RWPE1 (cell line): ENCODE data around the gene MRM1.

ENCODE experiments used
- CTCF ChIA-PET: fragments of 350-600 bp; sonication (Branson Sonifier 250); formaldehyde crosslinking; extraction: SDS; loops from one replicate; lab custom pipeline; 2021; lab: Yijun Ruan, JAX
- POLR2A ChIA-PET: fragments of 400-600 bp; formaldehyde crosslinking; extraction: SDS; loops from one replicate; lab custom pipeline; 2020; ENCODE audit warnings: antibody characterized with exemption; ENCODE audit not compliant: low non-redundant PET; lab: Yijun Ruan, JAX
- DNase-seq: peaks from one replicate; pipeline ENCODE4 v3.0.0; 2012; ENCODE audit warnings: low spot score
- H3K27ac ChIP-seq: fragments of 450-650 bp; 2 replicates; pipeline ENCODE4 v1.5.1; 2017
- CTCF ChIP-seq: fragments of 450-650 bp; conservative IDR thresholded peaks from 2 replicates; pipeline ENCODE4 v1.5.1; 2017; ENCODE audit warnings: low read depth, mild to moderate bottlenecking

Gene MRM1

GRCh38 chr17:36655726-36656125 is 54.3 kb downstream of the MRM1 start:
- no peak for TF ChIP-seq CTCF
- POLR2A ChIA-PET = no interaction called here
- DNase-seq = no peak
- H3K27ac ChIP-seq = no peak overlapping the region
- CTCF ChIA-PET = no interaction called here

GRCh38 chr17:36657390-36657762 is 56.0 kb downstream of the MRM1 start:
- H3K27ac ChIP-seq = no peak overlapping the region
- TF ChIP-seq CTCF = no peak
- no peak for DNase-seq
- CTCF ChIA-PET = no interaction called here
- POLR2A ChIA-PET = no interaction called here

- TF ChIP-seq CTCF = no peak
- POLR2A ChIA-PET = no interaction called here
- no peak overlapping the region for H3K27ac ChIP-seq
- no peak for DNase-seq
- CTCF ChIA-PET = no interaction called here
These were observed 56.5 kb downstream of the MRM1 start for GRCh38 chr17:36657763-36658490.
